Measurements from ENCODE around the gene MAP4K5.

MAP4K5 gene

DNA sequence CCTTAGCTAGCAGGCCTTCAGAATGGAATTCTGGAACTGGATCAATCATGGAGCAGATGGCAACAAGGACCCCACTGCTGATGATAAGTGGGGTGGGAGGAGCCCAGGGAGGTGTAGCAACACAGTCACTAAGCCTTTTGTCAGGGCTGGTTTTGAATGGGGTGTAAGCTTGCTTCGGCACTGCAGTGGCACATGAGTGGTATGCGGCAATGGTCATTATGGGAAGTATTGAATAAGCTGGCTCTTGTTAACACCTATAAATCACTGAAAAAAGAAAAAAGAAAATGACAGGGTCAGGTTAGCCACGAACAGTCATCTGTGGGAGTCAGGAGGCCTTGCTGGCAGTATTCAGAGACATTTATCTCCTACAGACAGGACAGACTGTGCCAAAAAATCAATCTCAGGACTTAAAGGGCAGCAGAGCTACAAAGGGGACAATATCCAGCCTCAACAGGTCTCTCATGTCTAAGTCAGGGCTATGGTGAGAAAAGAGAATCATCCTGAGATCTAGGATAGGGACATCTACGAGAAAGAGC, 154.8 kb downstream of the MAP4K5 start:
- in situ Hi-C loops (cut with MboI; ENCODE audit: low sequenced_read_pairs) = no loop called here

- in situ Hi-C loops (cut with MboI; ENCODE audit: low sequenced_read_pairs) = no loop called here
These were observed 156.6 kb downstream of the MAP4K5 start for GRCh38 chr14:50375760-50376159.

GRCh38 chr14:50373959-50374358, 158.4 kb downstream of the MAP4K5 start:
- in situ Hi-C loops (cut with MboI; ENCODE audit: low sequenced_read_pairs) = no loop called here

DNA sequence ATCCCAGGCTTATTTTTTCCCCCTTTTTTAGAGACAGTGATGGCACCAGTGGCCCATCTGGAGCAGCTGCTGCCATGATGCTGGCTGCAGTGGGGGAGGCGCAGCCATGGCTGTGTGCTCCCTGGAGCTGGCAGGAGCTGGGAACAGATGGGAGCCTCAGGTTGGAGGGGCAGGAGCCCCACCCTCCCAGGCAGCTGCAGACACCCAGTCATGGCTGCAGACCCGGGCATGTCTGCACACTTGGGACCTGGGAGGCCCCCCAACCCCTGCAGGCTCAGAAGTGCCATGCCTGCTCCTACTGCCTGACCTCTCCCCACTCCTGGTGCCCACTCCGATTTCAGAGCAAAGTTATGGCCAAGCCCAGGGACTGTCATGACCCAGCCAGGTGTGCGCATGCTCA, 160.8 kb downstream of the MAP4K5 start:
- in situ Hi-C loops (cut with MboI; ENCODE audit: low sequenced_read_pairs) = no loop called here
